Hindlimb muscle (tissue), 1 donor: ENCODE data around the gene LZTFL1. TPM values are rescaled to one million over a fixed set of nuclear protein-coding genes. Genes with fewer than 3 reads are reported as not detected.

ENCODE experiments used
- DNase-seq: peaks from one replicate; pipeline ENCODE4 v3.0.0-alpha.2; 2013
- polyA plus RNA-seq: library from polyadenylated mRNA; unstranded; fragments of 120-200 nt; gene quantifications from one replicate; pipeline ENCODE4 v1.2.1, GENCODE V29; 2013; ENCODE audit not compliant: insufficient read length

The LZTFL1 gene
- polyA plus RNA-seq, 1 donor = 13.2 TPM

- no peak for DNase-seq
These were observed 34.0 kb downstream of the LZTFL1 start for GRCh38 chr3:45807681-45808540.

GRCh38 chr3:45807133-45807532, 34.8 kb downstream of the LZTFL1 start:
- DNase-seq = no peak

- no peak for DNase-seq
These were observed 35.8 kb downstream of the LZTFL1 start for GRCh38 chr3:45806072-45806471.

- no peak for DNase-seq
These were observed 38.5 kb downstream of the LZTFL1 start for GRCh38 chr3:45803252-45803935.

GRCh38 chr3:45802146-45802545, 39.8 kb downstream of the LZTFL1 start:
- no peak for DNase-seq

GRCh38 chr3:45800611-45801010, 41.3 kb downstream of the LZTFL1 start:
- no peak for DNase-seq

- DNase-seq = no peak
These were observed 42.3 kb downstream of the LZTFL1 start for GRCh38 chr3:45799586-45799985.

GRCh38 chr3:45798034-45798433, 43.9 kb downstream of the LZTFL1 start:
- no peak for DNase-seq

GRCh38 chr3:45796902-45797637, 44.8 kb downstream of the LZTFL1 start:
- DNase-seq = no peak

- no peak for DNase-seq
These were observed 45.8 kb downstream of the LZTFL1 start, which contains the start of gene SLC6A20 for GRCh38 chr3:45795882-45796765. Gene SLC6A20, minus strand, starts transcription at chr3:45796536. Its CDS starts 117 bp downstream, at chr3:45796419.

- DNase-seq = no peak
These were observed 46.4 kb downstream of the LZTFL1 start for GRCh38 chr3:45795509-45795881.

- no peak for DNase-seq
These were observed 47.3 kb downstream of the LZTFL1 start for GRCh38 chr3:45794660-45795059.

GRCh38 chr3:45794177-45794560, 47.8 kb downstream of the LZTFL1 start:
- no peak for DNase-seq

GRCh38 chr3:45793482-45794176, 48.3 kb downstream of the LZTFL1 start:
- DNase-seq = no peak

- DNase-seq = no peak
These were observed 49.3 kb downstream of the LZTFL1 start for GRCh38 chr3:45792516-45793172.

- DNase-seq = no peak
These were observed 49.9 kb downstream of the LZTFL1 start for GRCh38 chr3:45792036-45792435.

GRCh38 chr3:45790596-45790995, 51.3 kb downstream of the LZTFL1 start:
- no peak for DNase-seq

GRCh38 chr3:45789235-45789812, 52.6 kb downstream of the LZTFL1 start:
- no peak for DNase-seq

- no peak for DNase-seq
These were observed 54.4 kb downstream of the LZTFL1 start for GRCh38 chr3:45787551-45787950.

- no peak for DNase-seq
These were observed 55.0 kb downstream of the LZTFL1 start for GRCh38 chr3:45786801-45787495.
